ENCODE measurements around the gene EZH1.

EZH1 gene

DNA sequence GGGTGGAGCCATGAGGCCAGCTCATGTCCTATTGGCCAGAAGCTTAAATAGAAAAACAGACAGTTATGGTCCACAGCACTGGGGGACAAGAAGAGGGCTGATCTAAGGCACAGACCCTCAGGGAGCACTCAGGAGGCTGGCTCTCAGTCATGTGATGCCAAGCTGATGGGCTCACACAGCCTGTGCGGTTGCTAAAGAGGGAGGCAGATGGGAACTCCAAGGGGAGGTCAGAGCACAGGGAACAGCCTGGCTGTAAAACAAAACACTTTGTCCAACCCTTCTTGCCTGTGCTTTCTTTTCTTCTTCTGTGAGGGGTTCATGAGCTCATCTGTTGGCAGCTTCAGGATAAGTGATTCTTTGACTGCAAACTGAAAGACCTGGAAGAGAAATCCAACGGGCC, 35.3 kb downstream of the EZH1 start:
- ATAC-seq: no peak
- DNase-seq: no peak

DNA sequence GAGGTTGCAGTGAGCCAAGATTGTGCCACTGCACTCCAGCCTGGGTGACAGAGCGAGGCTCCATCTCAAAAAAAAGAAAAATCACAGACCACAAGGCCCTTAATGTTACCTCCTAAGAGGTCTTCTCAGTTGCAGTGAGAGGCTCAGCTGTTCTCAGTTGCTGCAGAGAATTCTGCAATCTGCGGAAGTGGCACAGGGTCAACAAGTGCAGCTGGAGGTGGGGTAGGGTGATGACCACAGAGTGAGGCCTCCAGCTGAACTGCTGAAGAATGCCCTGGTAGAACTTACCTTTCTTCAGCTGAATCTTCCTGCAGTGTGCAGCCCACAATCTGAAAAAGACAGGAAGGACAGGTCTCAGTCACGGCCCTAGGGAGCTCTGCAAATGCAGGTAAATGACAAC, 36.3 kb downstream of the EZH1 start:
- ATAC-seq (no peak), DNase-seq (no peak)

GRCh38 chr17:42706732-42707131, 38.1 kb downstream of the EZH1 start:
- ATAC-seq: peak; percentile 53
- peak; percentile 51 for DNase-seq

DNA sequence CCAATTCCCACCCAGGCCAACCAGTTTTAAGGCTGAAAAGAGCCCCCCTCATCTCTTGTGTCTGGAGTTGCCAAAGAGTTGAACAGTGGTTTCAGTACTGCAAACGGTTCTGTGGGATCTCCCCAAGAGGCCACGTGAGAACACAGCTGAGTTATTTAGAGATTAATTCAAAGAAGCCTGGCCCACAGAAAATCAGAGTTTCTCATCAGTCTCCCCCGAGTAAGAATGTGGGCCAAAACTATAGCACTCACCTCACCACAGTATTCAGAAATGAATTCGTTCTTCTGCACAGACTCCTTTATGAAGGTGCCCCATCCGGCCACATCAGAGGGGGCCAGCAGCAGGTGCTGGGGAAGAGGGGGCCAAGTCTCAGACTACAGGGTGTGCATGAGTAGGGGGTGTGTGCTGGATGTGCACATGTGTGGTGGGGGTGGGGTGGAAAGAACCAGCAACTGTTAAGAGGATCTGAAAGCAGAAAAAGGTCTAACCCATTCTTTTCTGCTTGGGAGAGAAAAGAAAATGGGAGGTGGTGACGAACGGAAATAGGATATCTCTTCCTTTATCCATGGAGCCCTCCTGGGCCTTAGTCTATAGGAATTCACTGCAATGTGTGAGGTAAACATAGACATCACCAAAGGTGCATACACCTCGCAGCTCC, 39.9 kb downstream of the EZH1 start:
- peak; percentile 51 for DNase-seq
- ATAC-seq: peak; percentile 87

- DNase-seq: no peak
- ATAC-seq: no peak
These were observed 40.4 kb downstream of the EZH1 start for GRCh38 chr17:42704490-42704836.

- no peak for DNase-seq
- no peak for ATAC-seq
These were observed 42.4 kb downstream of the EZH1 start for GRCh38 chr17:42702446-42702845.

DNA sequence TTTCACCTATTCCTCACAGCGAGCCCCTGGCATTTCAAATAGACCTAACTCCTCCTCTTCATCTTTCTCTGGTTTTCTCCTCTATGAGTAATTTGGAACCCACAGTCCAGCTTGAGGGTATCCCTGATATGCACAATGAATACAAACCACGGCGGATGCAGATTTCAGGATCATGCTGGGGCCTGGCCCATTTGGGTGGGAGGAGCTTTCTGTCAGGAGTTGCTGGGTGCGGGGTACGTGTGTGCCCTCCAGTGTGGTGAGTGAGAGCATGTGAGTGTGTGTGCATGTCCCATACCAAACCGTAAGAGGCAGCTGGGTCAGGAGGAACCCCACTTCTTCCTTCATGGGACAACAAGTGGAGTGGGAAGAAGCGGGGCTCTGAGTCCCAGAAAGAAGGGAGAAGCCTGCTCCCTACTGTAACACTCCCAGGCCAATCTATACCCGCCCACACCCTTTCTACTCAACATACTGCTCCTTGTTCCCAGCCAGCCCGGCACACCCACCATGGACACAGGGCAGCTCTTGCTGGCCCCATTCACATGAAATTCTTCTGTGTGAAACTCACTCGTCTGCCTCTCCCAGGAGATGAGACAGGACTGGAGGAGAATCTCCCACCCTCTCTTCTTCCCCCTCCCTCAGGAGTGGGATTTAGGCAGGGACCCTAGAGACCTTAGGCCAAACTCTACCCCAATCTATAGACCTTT, 44.1 kb downstream of the EZH1 start:
- no peak for ATAC-seq
- DNase-seq: no peak

GRCh38 chr17:42699415-42699740, 45.5 kb downstream of the EZH1 start:
- ATAC-seq (no peak), DNase-seq (no peak)

DNA sequence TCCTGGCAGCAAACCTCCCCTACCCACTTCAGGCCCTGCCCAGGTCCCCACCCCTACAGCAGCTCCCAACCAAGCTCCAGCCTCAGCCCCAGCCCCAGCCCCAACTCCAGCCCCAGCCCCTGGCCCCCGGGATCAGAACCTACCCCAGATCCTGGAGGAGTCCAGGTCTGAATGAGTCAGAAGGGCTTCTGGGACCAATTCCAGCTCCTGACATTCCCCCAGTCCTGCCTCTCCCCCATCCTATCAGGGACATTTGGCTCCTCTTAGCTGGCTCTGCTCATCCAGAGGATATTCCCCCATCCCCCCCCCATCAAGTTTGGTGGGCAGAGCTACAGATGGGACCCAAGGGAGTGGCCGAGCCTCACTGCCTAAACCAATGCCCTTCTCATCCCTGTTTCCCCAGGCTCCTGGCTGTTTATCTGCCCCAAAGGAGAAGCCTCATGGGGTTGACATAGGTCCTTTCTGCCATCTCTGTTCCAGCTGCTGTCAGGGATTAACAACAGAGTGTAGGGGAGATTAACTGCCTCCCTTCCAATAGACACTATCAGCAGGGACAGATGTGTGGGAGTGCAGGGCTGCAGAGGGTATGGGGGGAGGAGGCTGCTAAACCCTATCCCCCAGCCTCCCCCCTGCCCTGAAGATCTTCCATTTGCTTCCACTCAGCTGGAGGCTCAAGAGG, 46.0 kb downstream of the EZH1 start:
- DNase-seq: no peak

GRCh38 chr17:42697108-42697811, 47.6 kb downstream of the EZH1 start:
- ATAC-seq (no peak), DNase-seq (no peak)

More for the DNA sequence above, 46.0 kb downstream of the EZH1 start:
- ATAC-seq: no peak

- ATAC-seq (no peak), DNase-seq (no peak)
These were observed 49.3 kb downstream of the EZH1 start for GRCh38 chr17:42695500-42695899.

DNA sequence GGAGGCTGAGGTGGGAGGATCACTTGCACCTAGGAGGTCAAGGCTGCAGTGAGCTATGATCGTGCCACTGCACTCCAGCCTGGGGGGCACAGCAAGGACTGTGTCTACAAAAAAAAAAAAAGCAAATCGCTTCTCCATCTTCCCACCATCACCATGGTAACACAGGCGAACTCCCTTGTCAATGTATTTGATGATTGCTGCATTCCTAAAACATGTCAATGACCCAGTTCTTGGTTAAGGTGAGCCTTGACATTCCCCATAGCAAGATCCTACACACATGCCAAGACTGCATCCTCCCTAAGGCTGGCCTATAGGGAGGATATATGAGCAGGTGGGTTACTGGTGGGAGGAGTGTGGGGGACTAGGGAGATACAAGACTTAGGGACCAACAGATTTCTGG, 50.3 kb downstream of the EZH1 start:
- DNase-seq: no peak
- no peak for ATAC-seq

- ATAC-seq (no peak), DNase-seq (no peak)
These were observed 52.4 kb downstream of the EZH1 start for GRCh38 chr17:42692489-42692888.

GRCh38 chr17:42691021-42691545, 53.8 kb downstream of the EZH1 start:
- no peak for ATAC-seq

GRCh38 chr17:42690596-42690995, 54.2 kb downstream of the EZH1 start:
- ATAC-seq (no peak), DNase-seq (no peak)

More at GRCh38 chr17:42691021-42691545, 53.8 kb downstream of the EZH1 start:
- DNase-seq: no peak

DNA sequence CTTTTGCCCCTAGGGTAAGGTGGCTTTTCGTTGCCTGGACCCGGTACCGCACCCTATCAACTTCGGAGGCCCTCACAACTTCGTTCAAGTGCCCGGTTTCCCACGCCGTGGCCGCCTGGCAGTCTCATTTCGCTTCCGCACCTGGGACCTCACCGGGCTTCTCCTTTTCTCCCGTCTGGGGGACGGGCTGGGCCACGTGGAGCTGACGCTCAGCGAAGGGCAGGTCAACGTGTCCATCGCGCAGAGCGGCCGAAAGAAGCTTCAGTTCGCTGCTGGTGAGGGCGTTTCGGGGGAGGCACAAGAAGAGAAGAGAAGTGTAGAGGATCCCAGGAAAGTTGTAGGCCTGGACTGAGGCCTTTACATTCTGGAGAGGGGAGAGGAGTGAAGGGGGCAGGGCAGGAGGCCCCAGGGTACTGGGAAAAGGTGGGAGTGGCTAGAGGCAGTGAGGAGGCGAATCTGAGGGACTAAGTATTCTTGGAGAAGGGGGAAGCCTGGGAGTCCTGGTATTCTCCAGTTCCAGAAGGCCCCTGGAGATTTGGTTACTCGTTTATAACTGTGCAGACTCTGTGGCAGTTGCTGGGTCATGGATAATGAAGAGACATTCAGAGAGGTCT, 57.0 kb downstream of the EZH1 start:
- ATAC-seq (no peak), DNase-seq (no peak)

- ATAC-seq: no peak
- no peak for DNase-seq
These were observed 58.2 kb downstream of the EZH1 start for GRCh38 chr17:42686520-42687128.

DNA sequence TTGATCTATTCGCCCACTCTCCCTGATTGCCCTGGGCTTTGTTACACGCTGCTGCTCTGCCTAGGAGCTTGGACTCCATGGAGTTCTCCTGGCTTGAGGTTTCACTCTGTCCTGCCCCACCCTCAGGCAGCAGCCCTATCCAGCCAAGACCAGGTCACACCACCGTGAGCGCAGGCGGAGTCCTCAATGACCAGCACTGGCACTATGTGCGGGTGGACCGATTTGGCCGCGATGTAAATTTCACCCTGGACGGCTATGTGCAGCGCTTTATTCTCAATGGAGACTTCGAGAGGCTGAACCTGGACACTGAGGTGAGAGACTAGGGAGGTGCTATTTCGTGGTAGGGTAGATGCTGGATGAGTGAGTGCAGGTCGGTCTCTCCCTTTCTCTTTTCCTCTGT, 59.0 kb downstream of the EZH1 start:
- ATAC-seq (no peak), DNase-seq (no peak)

GRCh38 chr17:42684929-42685556, 59.8 kb downstream of the EZH1 start:
- DNase-seq: no peak
- no peak for ATAC-seq

GRCh38 chr17:42683407-42684034, 61.3 kb downstream of the EZH1 start:
- DNase-seq: peak; percentile 35
- no peak for ATAC-seq
